ENCODE data around the gene RIN2.
A peak's percentile ranks its signal among the peaks of the same experiment; 100 is the strongest.

RIN2 gene, protein sequence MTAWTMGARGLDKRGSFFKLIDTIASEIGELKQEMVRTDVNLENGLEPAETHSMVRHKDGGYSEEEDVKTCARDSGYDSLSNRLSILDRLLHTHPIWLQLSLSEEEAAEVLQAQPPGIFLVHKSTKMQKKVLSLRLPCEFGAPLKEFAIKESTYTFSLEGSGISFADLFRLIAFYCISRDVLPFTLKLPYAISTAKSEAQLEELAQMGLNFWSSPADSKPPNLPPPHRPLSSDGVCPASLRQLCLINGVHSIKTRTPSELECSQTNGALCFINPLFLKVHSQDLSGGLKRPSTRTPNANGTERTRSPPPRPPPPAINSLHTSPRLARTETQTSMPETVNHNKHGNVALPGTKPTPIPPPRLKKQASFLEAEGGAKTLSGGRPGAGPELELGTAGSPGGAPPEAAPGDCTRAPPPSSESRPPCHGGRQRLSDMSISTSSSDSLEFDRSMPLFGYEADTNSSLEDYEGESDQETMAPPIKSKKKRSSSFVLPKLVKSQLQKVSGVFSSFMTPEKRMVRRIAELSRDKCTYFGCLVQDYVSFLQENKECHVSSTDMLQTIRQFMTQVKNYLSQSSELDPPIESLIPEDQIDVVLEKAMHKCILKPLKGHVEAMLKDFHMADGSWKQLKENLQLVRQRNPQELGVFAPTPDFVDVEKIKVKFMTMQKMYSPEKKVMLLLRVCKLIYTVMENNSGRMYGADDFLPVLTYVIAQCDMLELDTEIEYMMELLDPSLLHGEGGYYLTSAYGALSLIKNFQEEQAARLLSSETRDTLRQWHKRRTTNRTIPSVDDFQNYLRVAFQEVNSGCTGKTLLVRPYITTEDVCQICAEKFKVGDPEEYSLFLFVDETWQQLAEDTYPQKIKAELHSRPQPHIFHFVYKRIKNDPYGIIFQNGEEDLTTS

DNA sequence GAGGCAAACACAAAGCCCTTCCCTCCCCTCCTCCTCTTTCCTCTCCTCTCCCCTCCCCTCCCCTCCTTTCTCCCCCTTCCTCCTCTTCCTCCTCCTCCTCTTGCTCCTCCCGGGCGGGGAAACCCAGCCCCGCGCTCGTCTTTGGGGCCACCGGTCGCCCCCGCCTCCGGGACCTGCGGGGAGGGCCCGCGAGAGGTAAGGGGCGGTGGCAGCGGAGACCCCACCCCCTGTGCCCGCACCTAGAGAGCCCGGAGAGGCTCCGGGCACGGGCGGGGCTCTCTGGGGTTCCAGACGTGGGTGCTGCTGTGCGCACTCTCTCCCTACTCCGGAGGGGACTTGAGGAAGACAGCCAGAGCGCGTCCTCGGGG lies at the start of gene RIN2:
TSS of gene RIN2 (plus strand) at position 126 of the 368 bp plus-strand sequence. CDS start 131,344 bp downstream, outside the sequence.
- TF ChIP-seq ZNF274 (IDR thresholded peaks at IDR 0.05; ENCODE audit: low read depth, low read length), result no peak
- peak within 1 kb of the TSS; percentile 5; the same call in 1 of the 2 replicates for H3K4me3 ChIP-seq (ENCODE audit: low read length)

DNA sequence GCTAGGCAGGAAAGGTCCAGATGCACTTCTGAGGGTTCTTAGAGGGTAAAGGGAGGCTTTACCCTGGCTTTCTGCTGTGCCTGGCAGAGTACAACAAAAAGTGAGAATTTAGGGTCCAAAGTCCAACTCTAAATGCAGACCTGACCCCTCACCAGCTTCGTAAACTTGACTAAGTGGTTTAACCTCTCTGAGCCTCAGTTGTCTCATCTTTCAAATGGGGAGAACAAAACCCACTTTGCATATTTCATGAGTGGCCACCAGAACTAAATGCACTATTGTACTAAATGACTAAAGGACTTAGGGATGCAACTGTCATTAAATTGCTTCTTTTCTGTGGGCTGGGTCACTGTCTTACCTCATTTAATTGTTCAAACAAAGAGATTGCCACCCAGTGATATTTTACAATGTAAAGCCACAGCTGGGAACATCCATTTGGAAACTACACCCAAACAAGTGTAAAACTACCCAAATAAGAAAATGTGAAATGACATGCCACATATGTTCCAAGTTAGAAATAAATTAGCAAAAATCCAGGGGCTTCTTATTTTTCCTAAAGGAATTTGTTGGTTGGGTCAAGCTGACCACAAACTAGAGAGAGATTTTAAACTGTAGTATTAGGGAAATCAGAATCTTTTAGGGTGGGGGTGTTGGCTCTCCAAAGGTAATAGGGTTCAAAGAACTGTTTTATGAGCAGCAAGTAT lies 48.3 kb upstream of the RIN2 start:
- H3K4me3 ChIP-seq (ENCODE audit: low read length), result no peak overlapping the region
- TF ChIP-seq ZNF274 (IDR thresholded peaks at IDR 0.05; ENCODE audit: low read depth, low read length), result no peak

DNA sequence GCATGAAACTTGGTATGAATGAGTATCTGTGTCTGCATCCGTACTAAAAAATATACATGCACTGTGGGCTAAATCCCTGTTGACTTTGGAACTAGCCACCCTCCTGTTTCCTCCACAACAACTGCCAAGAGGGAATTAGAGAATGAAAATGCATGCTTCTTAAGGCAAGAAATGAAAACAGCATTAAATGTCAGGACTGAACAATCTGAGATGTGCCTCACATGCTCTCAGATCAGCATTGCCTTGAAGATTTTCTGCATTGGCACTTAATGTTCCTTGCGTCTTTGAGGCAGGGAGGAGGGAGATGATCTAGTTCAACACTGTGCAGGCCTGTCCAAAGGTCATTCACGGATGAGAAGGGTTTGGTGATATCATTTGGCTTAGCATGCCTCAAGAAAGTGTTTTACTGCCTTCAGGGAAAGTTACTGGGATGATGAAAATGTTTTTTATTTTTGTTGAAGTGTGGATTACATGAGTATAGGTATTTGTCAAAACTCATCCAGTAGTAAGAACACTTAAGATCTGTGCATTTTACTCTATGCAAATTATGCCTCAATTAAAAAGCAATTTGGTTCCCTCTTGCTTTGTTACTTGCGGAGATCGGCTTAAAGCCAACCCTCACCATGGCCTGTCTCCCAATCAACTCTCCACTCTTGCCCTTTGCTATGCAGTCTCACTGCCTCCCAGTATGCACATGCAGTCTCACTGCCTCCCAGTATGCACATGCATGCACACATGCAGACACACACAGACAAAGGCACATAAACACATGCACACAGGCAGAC lies 47.5 kb upstream of the RIN2 start:
- H3K4me3 ChIP-seq (ENCODE audit: low read length), result no peak overlapping the region
- no peak for TF ChIP-seq ZNF274 (IDR thresholded peaks at IDR 0.05; ENCODE audit: low read depth, low read length)

DNA sequence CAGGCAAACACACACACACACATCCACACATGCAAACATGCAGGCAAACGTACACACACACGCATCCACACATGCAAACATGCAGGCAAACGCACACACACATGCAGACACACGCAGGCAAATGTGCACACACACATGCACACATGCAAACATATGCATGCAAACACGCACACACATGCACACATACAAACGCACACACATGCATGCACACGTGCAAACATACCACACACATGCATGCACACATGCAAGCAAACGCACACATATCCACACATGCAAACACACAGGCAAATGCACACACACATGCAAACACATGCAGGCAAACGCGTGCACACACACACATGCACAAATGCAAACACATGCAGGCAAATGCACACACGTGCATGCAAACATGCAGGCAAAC lies 46.9 kb upstream of the RIN2 start:
- TF ChIP-seq ZNF274 (IDR thresholded peaks at IDR 0.05; ENCODE audit: low read depth, low read length), result no peak
- H3K4me3 ChIP-seq (ENCODE audit: low read length), result no peak overlapping the region

DNA sequence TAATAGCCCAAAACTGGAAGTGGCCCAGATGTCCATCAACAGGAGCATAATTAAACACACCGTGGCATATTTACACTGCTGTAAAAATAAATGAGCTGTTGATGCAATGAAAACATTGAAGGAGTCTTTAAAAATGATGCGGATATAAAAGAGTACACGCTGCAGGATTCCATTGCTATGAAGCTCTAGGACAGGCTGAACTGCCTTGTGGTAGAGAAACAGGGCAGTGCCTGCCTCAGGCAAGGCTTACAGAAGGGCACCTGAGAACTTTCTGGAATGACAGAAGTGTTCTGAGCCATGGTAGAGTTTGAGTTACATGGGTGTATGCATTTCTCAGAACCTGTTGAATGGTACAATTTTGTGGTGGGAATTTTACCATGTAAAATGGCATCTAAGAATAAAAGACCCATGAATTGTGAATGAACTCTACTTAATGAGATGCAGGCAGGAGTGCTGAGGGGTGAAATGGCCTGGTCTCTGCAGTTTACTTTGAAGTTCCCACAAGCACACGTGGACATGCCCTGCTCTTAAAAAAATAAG lies 45.3 kb upstream of the RIN2 start:
- no peak overlapping the region for H3K4me3 ChIP-seq (ENCODE audit: low read length)
- no peak for TF ChIP-seq ZNF274 (IDR thresholded peaks at IDR 0.05; ENCODE audit: low read depth, low read length)

DNA sequence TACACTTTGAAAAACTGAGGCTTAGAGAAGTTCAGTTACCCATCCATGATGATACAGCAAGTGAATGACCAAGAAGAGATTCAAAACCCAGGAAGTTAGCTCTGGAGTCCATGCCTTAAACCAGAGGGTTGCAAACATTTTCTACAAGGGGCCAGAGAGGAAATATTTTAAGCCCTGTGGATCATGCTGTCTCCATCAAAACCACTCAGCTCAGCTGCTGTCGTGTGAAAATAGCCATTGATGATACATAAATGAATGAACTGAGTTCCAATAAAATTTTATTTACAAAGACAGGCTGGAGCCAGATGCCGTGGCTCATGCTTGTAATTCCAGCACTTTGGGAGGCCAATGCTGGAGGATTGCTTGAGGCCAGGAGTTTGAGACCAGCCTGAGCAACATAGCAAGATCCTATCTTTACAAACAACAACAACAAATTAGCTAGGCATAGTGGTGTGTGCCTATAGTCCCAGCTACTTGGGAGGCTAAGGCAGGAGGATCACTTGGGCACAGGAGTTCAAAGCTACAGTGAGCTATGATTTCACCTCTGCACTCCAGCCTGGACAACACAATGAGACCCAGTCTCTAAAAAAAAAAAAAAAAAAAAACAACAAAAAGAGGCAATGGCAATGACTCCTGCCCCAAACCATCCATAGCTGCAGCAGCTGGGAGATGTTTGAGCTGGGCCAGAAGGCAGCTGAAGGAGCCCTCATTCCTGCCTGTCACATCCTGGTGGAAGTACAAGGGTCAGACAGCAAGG lies 44.1 kb upstream of the RIN2 start:
- no peak for TF ChIP-seq ZNF274 (IDR thresholded peaks at IDR 0.05; ENCODE audit: low read depth, low read length)
- no peak overlapping the region for H3K4me3 ChIP-seq (ENCODE audit: low read length)

DNA sequence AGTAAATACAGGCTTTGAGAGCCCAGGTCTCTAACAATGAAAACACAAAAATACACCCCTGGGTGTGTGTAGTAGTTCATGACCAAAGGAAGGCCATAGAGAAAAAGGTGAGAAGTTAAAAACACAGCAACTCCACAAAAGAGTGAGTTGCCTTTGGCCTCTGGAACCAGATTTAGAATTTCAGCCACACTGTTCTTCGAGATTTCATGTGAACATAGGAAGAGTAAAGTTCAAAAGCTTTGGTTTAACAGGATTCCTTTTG lies 43.5 kb upstream of the RIN2 start:
- no peak for TF ChIP-seq ZNF274 (IDR thresholded peaks at IDR 0.05; ENCODE audit: low read depth, low read length)
- H3K4me3 ChIP-seq (ENCODE audit: low read length), result no peak overlapping the region

DNA sequence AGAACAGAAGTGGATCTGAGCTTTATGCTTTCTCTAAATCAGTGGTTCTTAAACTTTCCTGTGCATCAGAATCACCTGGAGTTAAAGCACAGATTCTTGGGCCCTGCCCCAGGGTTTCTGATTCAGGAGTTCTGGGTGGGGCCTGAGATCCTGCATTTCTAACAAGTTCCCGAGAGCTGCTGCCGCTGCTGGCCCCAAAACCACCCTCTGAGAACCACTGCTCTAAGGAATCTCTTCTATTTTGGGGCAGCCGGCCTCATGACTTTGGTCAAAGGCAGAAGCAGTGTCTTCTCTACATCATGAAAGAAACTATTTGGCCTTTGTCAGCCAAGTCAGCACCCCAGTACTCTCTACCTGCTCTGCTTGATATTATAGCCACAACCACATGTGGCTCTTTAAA lies 42.1 kb upstream of the RIN2 start:
- TF ChIP-seq ZNF274 (IDR thresholded peaks at IDR 0.05; ENCODE audit: low read depth, low read length), result no peak
- H3K4me3 ChIP-seq (ENCODE audit: low read length), result no peak overlapping the region

DNA sequence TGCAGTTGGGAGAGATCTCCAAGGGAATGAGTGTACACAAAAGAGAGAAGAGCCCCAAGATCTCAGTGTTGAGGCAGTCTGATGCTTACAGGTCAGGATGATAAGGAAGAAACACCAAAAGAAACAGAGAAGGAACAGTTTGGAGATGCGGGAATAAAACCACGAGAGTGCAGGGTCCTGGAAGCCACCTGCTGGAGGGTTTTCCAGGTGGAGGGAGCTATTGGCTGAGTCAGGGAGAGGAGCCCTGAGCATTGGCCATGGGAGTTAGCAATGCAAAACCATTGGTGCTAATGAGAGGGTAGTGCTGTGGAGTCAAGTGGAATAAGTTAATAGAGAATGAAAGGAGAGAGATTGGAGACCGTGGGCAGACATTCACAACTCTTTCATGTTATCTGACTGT lies 39.2 kb upstream of the RIN2 start:
- no peak overlapping the region for H3K4me3 ChIP-seq (ENCODE audit: low read length)
- TF ChIP-seq ZNF274 (IDR thresholded peaks at IDR 0.05; ENCODE audit: low read depth, low read length), result no peak

DNA sequence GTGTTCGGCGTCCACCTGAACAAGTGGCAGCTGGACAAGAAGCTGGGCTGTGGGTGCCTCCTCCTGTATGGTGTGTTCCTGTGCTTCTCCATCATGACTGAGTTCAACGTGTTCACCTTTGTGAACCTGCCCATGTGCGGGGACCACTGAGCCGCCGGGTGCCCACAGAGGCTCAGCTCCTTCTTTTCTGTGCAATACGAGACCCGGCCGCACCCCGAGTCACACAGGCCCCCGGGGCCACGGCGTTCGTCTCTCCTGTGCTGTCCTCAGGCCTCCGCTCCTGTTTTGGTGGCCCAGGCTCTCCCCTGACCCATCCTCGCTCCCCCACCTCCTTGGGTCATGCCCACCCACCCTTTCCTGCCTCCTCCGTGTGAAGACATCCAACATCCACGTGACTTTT lies 37.1 kb upstream of the RIN2 start:
- no peak overlapping the region for H3K4me3 ChIP-seq (ENCODE audit: low read length)
- TF ChIP-seq ZNF274 (IDR thresholded peaks at IDR 0.05; ENCODE audit: low read depth, low read length), result no peak

DNA sequence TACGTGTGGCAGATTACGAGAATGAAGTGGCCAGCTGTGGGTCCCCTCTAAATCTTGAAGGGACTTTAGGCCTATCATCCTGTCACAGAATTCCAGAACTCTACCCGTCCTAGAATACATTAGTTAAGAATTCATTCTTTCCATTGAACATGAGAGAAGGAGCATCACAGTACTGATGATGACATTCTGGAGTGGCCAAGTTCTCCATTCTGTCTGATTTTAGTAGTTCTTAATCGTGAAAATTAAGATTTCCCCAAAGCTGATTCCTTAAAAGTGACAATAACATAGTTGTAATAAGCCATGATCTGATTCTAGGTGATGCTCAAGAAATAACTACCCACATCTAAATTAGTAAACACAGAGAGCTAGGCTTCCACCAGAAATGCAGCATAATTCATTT lies 35.0 kb upstream of the RIN2 start:
- no peak overlapping the region for H3K4me3 ChIP-seq (ENCODE audit: low read length)
- no peak for TF ChIP-seq ZNF274 (IDR thresholded peaks at IDR 0.05; ENCODE audit: low read depth, low read length)

DNA sequence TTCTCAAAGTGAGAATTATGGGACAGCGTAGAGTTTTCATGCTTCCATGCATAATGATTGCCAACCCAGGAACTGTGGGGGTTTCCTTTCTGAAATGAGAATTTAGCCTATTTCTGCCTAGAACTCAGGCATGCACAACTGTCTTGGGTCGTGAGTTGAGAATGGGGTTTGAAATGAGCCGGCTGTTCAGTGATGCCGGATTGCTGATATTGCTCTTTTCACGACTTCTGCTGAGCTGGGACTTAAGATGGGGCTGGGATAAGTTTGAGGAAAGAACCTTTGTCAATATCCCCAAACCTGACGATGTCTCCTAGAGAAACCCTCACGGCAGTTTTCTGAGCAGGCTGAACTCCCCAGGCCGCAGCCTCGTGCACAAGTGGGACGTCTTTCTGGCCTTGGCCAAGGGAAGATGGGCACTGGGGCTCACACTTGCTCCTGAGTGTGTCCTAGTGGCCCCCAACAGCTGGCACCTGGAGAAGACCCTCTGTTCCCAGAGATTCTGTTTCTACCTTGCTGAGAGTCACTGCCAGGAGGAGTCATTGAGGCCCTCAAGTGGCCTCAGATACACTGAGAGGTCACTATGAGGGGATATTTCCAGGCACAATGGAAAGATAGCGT lies 34.1 kb upstream of the RIN2 start:
- H3K4me3 ChIP-seq (ENCODE audit: low read length), result no peak overlapping the region
- no peak for TF ChIP-seq ZNF274 (IDR thresholded peaks at IDR 0.05; ENCODE audit: low read depth, low read length)

DNA sequence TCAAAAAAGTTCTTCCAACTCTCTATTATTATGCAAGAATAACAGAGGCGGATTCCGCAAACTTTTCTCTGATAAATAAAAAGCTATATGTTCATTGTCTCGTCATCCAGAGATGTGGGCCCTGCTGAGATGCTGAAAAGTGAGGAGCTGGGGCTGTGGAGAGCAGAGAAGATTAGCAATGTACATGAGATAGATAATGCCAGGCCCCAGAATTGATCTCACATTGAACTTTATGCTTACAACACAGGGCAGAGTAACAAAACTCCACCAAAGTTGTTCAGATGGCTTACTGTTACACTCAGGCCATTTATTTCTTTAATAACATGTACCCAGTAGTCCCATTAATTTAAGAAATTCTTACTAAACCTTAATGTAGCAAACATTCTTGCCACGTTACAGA lies 32.7 kb upstream of the RIN2 start:
- no peak overlapping the region for H3K4me3 ChIP-seq (ENCODE audit: low read length)
- TF ChIP-seq ZNF274 (IDR thresholded peaks at IDR 0.05; ENCODE audit: low read depth, low read length), result no peak
